Liver (tissue), 9 donors: Measurements from ENCODE around the gene PRPSAP2. TPM values are rescaled to one million over a fixed set of nuclear protein-coding genes. Genes with fewer than 3 reads are reported as not detected.

ENCODE experiments used
- DNase-seq: peaks from one replicate; pipeline ENCODE4 v3.0.0-alpha.2; 2017; ENCODE audit warnings: low spot score
- H3K27ac ChIP-seq, 2 donors: one replicate each; pipeline ENCODE4 v1.7.0; 2013; ENCODE audit warnings: inconsistent platforms in 2 of 2, low read length in 2 of 2, control low read depth in 1 of 2, low read depth in 1 of 2, mild to moderate bottlenecking in 1 of 2
- H3K27me3 ChIP-seq, 4 donors: one replicate each; pipeline versions ENCODE4 v1.6.1 to v1.7.0; 2013; ENCODE audit warnings: low read length in 3 of 4, inconsistent platforms in 1 of 4, mild to moderate bottlenecking in 1 of 4, moderate library complexity in 1 of 4; ENCODE audit not compliant: control insufficient read depth in 4 of 4, insufficient read depth in 4 of 4
- H3K36me3 ChIP-seq, 4 donors: one replicate each; pipeline versions ENCODE4 v1.6.1 to v1.7.0; 2013; ENCODE audit warnings: low read length in 3 of 4, mild to moderate bottlenecking in 3 of 4, low read depth in 1 of 4, moderate library complexity in 1 of 4; ENCODE audit not compliant: control insufficient read depth in 4 of 4, insufficient read depth in 3 of 4
- H3K4me1 ChIP-seq, 4 donors: one replicate each; pipeline versions ENCODE4 v1.6.1 to v1.7.0; 2013; ENCODE audit warnings: low read length in 3 of 4, mild to moderate bottlenecking in 3 of 4, moderate library complexity in 1 of 4; ENCODE audit not compliant: control insufficient read depth in 4 of 4, insufficient read depth in 4 of 4
- H3K4me3 ChIP-seq, 3 donors: one replicate each; pipeline versions ENCODE4 v1.6.1 to v1.7.0; 2013; ENCODE audit warnings: low read length in 3 of 3, control low read depth in 1 of 3, low read depth in 1 of 3, mild to moderate bottlenecking in 1 of 3
- H3K9ac ChIP-seq, 2 donors: one replicate each; pipeline ENCODE4 v1.7.0; 2013; ENCODE audit warnings: low read length in 2 of 2, mild to moderate bottlenecking in 2 of 2, moderate library complexity in 2 of 2, control low read depth in 1 of 2, low read depth in 1 of 2
- H3K9me3 ChIP-seq, 4 donors: one replicate each; pipeline versions ENCODE4 v1.6.1 to v1.7.0; 2013; ENCODE audit warnings: low read length in 3 of 4; ENCODE audit not compliant: control insufficient read depth in 4 of 4
- EGR1 ChIP-seq, 2 donors: IDR thresholded peaks; 2 replicates each; pipeline ENCODE4 v1.6.1; 2016 to 2018; ENCODE audit warnings: antibody characterized with exemption in 2 of 2, low read depth in 2 of 2
- FOXA1 ChIP-seq: IDR thresholded peaks from 2 replicates; pipeline ENCODE4 v1.6.1; 2016; ENCODE audit warnings: antibody characterized with exemption
- FOXA2 ChIP-seq: IDR thresholded peaks from 2 replicates; pipeline ENCODE4 v1.6.1; 2016; ENCODE audit warnings: antibody characterized with exemption
- HNF4A ChIP-seq, 2 donors: conservative IDR thresholded peaks; 2 replicates each; pipeline ENCODE4 v1.6.1; 2016; ENCODE audit warnings: antibody characterized with exemption in 2 of 2, mild to moderate bottlenecking in 2 of 2
- HNF4G ChIP-seq: IDR thresholded peaks from 2 replicates; pipeline ENCODE4 v1.6.1; 2016; ENCODE audit warnings: antibody characterized with exemption
- JUND ChIP-seq, 2 donors: IDR thresholded peaks; 2 replicates each; pipeline ENCODE4 v1.6.1; 2016; ENCODE audit warnings: antibody characterized with exemption in 2 of 2
- RAD21 ChIP-seq, 2 donors: IDR thresholded peaks; 2 replicates each; pipeline ENCODE4 v1.6.1; 2016; ENCODE audit warnings: antibody characterized with exemption in 2 of 2, mild to moderate bottlenecking in 2 of 2
- SP1 ChIP-seq: IDR thresholded peaks from 2 replicates; pipeline ENCODE4 v1.6.1; 2018; ENCODE audit warnings: antibody characterized with exemption, mild to moderate bottlenecking
- TAF1 ChIP-seq: conservative IDR thresholded peaks from 2 replicates; pipeline ENCODE4 v1.6.1; 2016; ENCODE audit warnings: antibody characterized with exemption, mild to moderate bottlenecking
- YY1 ChIP-seq: IDR thresholded peaks from 2 replicates; pipeline ENCODE4 v1.6.1; 2016; ENCODE audit warnings: antibody characterized with exemption, mild to moderate bottlenecking
- WGBS: extraction: QIAGEN DNeasy Blood & Tissue Kit; methylation state at CpG from one replicate; pipeline ENCODE4 v1.1.7; 2013; 5-methylcytosine and 5-hydroxymethylcytosine counted together
- polyA plus RNA-seq, 2 donors: library from polyadenylated mRNA; stranded (reverse) in 1 of 2; unstranded in 1 of 2; fragments of 200-250 nt in 1 of 2; fragments of >200 nt in 1 of 2; fragmentation: Nextera tagmentation in 1 of 2; extraction: Ambion mirVana in 1 of 2; gene quantifications; one replicate each; pipeline versions ENCODE4 v1.2.1 to v1.2.3, GENCODE V29; 2013 to 2015
- total RNA-seq, 2 donors: library from RNA; depleted of rRNA; stranded (reverse); fragments of >200 nt; gene quantifications; one replicate each; pipeline ENCODE4 v1.2.3, GENCODE V29; 2014
- TF ChIP-seq, protein P1 (sequence below): fragments of 150-350 bp; IDR thresholded peaks from 2 replicates; pipeline ENCODE4 v1.5.1; 2017; ENCODE audit warnings: improper control_type of control experiment, low read depth, low read length; ENCODE audit not compliant: missing input control
- TF ChIP-seq, protein P2 (sequence below): IDR thresholded peaks from 2 replicates; pipeline ENCODE4 v1.6.1; 2016; ENCODE audit warnings: antibody characterized with exemption
- TF ChIP-seq, protein P3 (sequence below): IDR thresholded peaks from 2 replicates; pipeline ENCODE4 v1.6.1; 2016; ENCODE audit warnings: antibody characterized with exemption
- TF ChIP-seq, protein P4 (sequence below): IDR thresholded peaks from 2 replicates; pipeline ENCODE4 v1.6.1; 2016; ENCODE audit warnings: antibody characterized with exemption, mild to moderate bottlenecking
- donor health status: healthy.
- donor health status: healthy.
- donor health status: healthy.
- donor health status: healthy.
- donor health status: healthy.

Gene PRPSAP2
- total and polyA plus RNA-seq, 4 donors = 10.2 to 31.4 (median 16.7) TPM

DNA sequence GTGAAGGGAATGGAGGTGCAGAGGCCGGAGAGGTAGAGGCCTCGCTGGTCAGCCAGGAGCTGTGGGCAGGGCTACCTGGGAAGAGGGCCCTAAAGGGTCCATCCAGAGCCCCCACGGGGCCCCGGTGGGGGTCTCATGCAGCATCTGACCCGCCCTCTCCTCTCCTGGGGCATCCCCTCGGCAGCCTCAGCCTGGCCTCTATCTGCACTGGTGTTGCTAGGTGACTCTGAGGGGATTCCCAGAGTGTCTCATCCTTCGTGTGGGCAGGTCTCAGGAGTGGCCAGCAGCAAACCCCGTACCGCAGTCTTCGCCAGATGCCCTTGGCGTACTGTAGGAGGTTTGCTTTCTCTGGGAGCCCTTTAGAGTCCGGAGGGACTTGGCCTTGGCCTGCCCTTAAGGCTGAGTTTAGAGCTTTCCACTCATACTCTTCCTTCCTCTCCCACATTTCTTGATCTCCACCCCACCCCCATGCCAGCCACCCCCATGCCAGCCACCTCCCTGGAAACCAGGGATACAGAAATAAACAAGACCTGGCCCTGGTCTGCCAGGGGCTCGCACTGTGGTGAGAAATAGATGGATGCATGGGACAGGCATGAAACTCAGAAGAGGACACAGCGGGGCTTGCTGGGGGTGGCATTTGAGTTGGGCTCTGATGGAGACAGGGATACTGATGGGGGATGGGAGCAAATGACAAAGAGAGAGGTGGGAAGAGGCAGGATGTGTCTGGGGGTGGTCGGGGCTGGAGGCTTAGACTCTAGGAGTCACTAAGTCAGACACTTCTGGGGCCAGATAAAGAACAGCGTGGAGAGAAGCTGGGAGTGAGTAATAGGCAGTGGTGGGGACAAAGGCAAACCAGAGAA is 103.9 kb downstream of the PRPSAP2 start:
- H3K36me3 ChIP-seq = no peaks in the 10 kb centered on the region
- 84% methylated on average over 16 of the region's 16 CpGs for WGBS
- TF ChIP-seq HNF4G (no peak), HNF4A (conservative IDR thresholded peaks at IDR 0.05) (no peak), FOXA2 (no peak), JUND (IDR thresholded peaks at IDR 0.05) (no peak)
- TF ChIP-seq, protein P1, sequence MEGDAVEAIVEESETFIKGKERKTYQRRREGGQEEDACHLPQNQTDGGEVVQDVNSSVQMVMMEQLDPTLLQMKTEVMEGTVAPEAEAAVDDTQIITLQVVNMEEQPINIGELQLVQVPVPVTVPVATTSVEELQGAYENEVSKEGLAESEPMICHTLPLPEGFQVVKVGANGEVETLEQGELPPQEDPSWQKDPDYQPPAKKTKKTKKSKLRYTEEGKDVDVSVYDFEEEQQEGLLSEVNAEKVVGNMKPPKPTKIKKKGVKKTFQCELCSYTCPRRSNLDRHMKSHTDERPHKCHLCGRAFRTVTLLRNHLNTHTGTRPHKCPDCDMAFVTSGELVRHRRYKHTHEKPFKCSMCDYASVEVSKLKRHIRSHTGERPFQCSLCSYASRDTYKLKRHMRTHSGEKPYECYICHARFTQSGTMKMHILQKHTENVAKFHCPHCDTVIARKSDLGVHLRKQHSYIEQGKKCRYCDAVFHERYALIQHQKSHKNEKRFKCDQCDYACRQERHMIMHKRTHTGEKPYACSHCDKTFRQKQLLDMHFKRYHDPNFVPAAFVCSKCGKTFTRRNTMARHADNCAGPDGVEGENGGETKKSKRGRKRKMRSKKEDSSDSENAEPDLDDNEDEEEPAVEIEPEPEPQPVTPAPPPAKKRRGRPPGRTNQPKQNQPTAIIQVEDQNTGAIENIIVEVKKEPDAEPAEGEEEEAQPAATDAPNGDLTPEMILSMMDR = no peak
- no peak overlapping the region for H3K4me3 ChIP-seq
- H3K27me3 ChIP-seq = no peaks in the 10 kb centered on the region
- DNase-seq = no peak
- no peaks in the 10 kb centered on the region for H3K9me3 ChIP-seq
- H3K27ac ChIP-seq = no peak overlapping the region
- peaks cover 0 to 13% (median 6%) of the 10 kb centered on the region in 4 donors for H3K4me1 ChIP-seq
- H3K9ac ChIP-seq = no peak overlapping the region

DNA sequence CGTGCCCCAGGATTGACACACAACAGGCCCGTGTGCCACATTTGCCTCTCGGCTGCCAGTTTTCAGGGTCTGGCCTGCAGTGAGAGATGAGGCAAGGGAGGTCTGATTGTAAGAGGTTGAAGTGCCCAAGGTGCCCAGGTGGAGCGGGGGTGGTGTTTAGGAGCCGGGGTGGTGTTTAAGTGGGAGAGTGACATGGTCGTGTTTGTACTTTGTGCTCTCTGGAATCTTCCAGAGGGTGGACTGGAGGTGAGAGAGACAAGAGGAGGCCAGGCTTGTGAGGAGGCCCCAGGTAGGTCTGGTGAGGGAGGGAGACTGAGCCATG is 104.5 kb downstream of the PRPSAP2 start:
- Histone ChIP-seq H3K9ac (no peak overlapping the region), H3K36me3 (no peaks in the 10 kb centered on the region), H3K27ac (no peak overlapping the region), H3K4me1 (peaks cover 0 to 16% (median 8%) of the 10 kb centered on the region in 4 donors), H3K9me3 (no peaks in the 10 kb centered on the region), H3K27me3 (no peaks in the 10 kb centered on the region), H3K4me3 (no peak overlapping the region)
- TF ChIP-seq, protein P2, sequence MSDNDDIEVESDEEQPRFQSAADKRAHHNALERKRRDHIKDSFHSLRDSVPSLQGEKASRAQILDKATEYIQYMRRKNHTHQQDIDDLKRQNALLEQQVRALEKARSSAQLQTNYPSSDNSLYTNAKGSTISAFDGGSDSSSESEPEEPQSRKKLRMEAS = no peak
- TF ChIP-seq SP1 (no peak), RAD21 (IDR thresholded peaks at IDR 0.05) (no peak), TAF1 (no peak), FOXA1 (no peak), YY1 (no peak), EGR1 (IDR thresholded peaks at IDR 0.05; ENCODE audit: low read depth in 2 of 2) (no peak), FOXA2 (no peak)
- TF ChIP-seq, protein P3, sequence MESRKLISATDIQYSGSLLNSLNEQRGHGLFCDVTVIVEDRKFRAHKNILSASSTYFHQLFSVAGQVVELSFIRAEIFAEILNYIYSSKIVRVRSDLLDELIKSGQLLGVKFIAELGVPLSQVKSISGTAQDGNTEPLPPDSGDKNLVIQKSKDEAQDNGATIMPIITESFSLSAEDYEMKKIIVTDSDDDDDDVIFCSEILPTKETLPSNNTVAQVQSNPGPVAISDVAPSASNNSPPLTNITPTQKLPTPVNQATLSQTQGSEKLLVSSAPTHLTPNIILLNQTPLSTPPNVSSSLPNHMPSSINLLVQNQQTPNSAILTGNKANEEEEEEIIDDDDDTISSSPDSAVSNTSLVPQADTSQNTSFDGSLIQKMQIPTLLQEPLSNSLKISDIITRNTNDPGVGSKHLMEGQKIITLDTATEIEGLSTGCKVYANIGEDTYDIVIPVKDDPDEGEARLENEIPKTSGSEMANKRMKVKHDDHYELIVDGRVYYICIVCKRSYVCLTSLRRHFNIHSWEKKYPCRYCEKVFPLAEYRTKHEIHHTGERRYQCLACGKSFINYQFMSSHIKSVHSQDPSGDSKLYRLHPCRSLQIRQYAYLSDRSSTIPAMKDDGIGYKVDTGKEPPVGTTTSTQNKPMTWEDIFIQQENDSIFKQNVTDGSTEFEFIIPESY = no peak
- TF ChIP-seq, protein P4, sequence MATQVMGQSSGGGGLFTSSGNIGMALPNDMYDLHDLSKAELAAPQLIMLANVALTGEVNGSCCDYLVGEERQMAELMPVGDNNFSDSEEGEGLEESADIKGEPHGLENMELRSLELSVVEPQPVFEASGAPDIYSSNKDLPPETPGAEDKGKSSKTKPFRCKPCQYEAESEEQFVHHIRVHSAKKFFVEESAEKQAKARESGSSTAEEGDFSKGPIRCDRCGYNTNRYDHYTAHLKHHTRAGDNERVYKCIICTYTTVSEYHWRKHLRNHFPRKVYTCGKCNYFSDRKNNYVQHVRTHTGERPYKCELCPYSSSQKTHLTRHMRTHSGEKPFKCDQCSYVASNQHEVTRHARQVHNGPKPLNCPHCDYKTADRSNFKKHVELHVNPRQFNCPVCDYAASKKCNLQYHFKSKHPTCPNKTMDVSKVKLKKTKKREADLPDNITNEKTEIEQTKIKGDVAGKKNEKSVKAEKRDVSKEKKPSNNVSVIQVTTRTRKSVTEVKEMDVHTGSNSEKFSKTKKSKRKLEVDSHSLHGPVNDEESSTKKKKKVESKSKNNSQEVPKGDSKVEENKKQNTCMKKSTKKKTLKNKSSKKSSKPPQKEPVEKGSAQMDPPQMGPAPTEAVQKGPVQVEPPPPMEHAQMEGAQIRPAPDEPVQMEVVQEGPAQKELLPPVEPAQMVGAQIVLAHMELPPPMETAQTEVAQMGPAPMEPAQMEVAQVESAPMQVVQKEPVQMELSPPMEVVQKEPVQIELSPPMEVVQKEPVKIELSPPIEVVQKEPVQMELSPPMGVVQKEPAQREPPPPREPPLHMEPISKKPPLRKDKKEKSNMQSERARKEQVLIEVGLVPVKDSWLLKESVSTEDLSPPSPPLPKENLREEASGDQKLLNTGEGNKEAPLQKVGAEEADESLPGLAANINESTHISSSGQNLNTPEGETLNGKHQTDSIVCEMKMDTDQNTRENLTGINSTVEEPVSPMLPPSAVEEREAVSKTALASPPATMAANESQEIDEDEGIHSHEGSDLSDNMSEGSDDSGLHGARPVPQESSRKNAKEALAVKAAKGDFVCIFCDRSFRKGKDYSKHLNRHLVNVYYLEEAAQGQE = no peak
- DNase-seq = no peak
- WGBS = 62% methylated on average over 6 of the region's 6 CpGs
